Adrenal gland (tissue), 12 donors: Measurements from ENCODE around the gene ZCCHC14. TPM values are rescaled to one million over a fixed set of nuclear protein-coding genes. Genes with fewer than 3 reads are reported as not detected.

ENCODE experiments used
- DNase-seq, 7 donors: peaks; one replicate each; pipeline ENCODE4 v3.0.0-alpha.2; 2019 to 2020
- H3K27ac ChIP-seq, 5 donors: fragments of 200-600 bp; sonication (generic) in 4 of 5; 1 replicate in 3 of 5; 2 replicates in 2 of 5; pipeline versions ENCODE4 v1.5.1 to v1.8.0; 2016 to 2020; ENCODE audit warnings: mild to moderate bottlenecking in 1 of 5
- H3K27me3 ChIP-seq: fragments of 200-600 bp; 2 replicates; pipeline ENCODE4 v1.8.0; 2021
- H3K36me3 ChIP-seq, 2 donors: fragments of 200-600 bp; replicated peaks in 1 of 2; 1 replicate in 1 of 2; 2 replicates in 1 of 2; pipeline versions ENCODE4 v1.5.1 to v1.8.0; 2018 to 2022
- H3K4me1 ChIP-seq, 2 donors: fragments of 200-600 bp; replicated peaks in 1 of 2; 1 replicate in 1 of 2; 2 replicates in 1 of 2; pipeline versions ENCODE4 v1.5.1 to v1.8.0; 2018 to 2021
- H3K4me3 ChIP-seq, 4 donors: fragments of 200-600 bp; sonication (generic) in 3 of 4; one replicate each; pipeline ENCODE4 v1.5.1; 2016 to 2018
- H3K9me3 ChIP-seq, 3 donors: fragments of 200-600 bp; sonication (generic) in 1 of 3; replicated peaks in 1 of 3; 1 replicate in 2 of 3; 2 replicates in 1 of 3; pipeline versions ENCODE4 v1.5.1 to v1.8.0; 2016 to 2021
- POLR2A ChIP-seq, 2 donors: fragments of 450-650 bp; IDR thresholded peaks; one replicate each; pipeline ENCODE4 v1.6.1; 2017; ENCODE audit warnings: antibody characterized with exemption in 2 of 2, mild to moderate bottlenecking in 2 of 2, moderate library complexity in 1 of 2
- WGBS, 4 donors: extraction: QIAGEN DNeasy Blood & Tissue Kit in 2 of 4; methylation state at CpG; one replicate each; pipeline versions ENCODE4 v1.1.5 to v1.1.7; 2013 to 2017; 5-methylcytosine and 5-hydroxymethylcytosine counted together
- intact Hi-C, 2 donors: fragments of 100-400 bp; cut with DNase I; formaldehyde crosslinking; loops; one replicate each; pipeline versions ENCODE4 v1.14.1 to v1.15.0; 2022 to 2023
- polyA plus RNA-seq, 3 donors: library from polyadenylated mRNA; stranded (reverse); fragments of 200-250 nt in 2 of 3; fragments of 350-450 nt in 1 of 3; fragmentation: Illumina TruSeq in 1 of 3; extraction: RNeasy Lipid Tissue Mini Kit (QIAGEN cat#74804) in 1 of 3; gene quantifications; one replicate each; pipeline ENCODE4 v1.2.3, GENCODE V29; 2013 to 2014
- total RNA-seq, 9 donors: library from RNA; depleted of rRNA in 4 of 9; stranded (reverse); fragments of >200 nt in 4 of 9; fragments of 120-200 nt in 1 of 9; fragmentation: NEBNext Ultra II Directional in 1 of 9; extraction: Animal tissue kit (Norgen Biotek cat#: 25700) in 1 of 9; gene quantifications; one replicate each; pipeline versions ENCODE4 v1.1.0 to v1.2.4, GENCODE V29; 2013 to 2023
- TF ChIP-seq, protein P1 (sequence below), 6 experiments: fragments of 450-650 bp in 4 of 6; fragments of 200-600 bp in 2 of 6; sonication (generic) in 1 of 6; IDR thresholded peaks; 1 replicate in 5 of 6; 2 replicates in 1 of 6; pipeline versions ENCODE4 v1.5.1 to v1.8.0; 2016 to 2021; ENCODE audit warnings: antibody characterized with exemption in 6 of 6, mild to moderate bottlenecking in 2 of 6, moderate library complexity in 1 of 6
- donor health status: healthy with polysubstance abuse.
- donor health status: Bipolar disorder and iron deficiency.
- donor health status: DM: yes; HTN: yes; CAD: no.
- donor health status: DM: no; HTN: no; CAD: no.
- donor health status: DM: no; HTN: no; CAD: no.
- donor health status: DM: yes; HTN: yes; CAD: no.

ZCCHC14 gene
- total and polyA plus RNA-seq, 12 donors, result 10.6 to 49.8 (median 28.7) TPM

DNA sequence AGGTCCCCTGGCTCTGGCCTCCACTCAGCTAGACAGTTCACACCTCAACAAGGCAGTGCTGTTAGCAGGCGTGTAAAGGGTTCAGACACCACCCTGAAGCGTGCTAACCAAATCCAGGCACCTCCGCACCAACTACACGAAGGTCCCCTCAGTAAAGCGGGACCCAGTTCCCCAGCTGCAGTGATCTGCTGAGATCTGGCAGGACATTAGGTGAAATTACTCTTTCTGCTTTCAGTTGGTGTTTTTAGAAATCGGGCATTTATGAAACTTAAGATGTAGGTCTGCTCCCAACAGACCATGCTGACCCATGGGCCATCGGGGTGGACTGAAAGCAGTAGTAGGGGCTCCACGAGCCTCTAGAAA lies 136.4 kb downstream of the ZCCHC14 start:
- DNase-seq, result no peak
- TF ChIP-seq, protein P1, sequence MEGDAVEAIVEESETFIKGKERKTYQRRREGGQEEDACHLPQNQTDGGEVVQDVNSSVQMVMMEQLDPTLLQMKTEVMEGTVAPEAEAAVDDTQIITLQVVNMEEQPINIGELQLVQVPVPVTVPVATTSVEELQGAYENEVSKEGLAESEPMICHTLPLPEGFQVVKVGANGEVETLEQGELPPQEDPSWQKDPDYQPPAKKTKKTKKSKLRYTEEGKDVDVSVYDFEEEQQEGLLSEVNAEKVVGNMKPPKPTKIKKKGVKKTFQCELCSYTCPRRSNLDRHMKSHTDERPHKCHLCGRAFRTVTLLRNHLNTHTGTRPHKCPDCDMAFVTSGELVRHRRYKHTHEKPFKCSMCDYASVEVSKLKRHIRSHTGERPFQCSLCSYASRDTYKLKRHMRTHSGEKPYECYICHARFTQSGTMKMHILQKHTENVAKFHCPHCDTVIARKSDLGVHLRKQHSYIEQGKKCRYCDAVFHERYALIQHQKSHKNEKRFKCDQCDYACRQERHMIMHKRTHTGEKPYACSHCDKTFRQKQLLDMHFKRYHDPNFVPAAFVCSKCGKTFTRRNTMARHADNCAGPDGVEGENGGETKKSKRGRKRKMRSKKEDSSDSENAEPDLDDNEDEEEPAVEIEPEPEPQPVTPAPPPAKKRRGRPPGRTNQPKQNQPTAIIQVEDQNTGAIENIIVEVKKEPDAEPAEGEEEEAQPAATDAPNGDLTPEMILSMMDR (IDR thresholded peaks at IDR 0.05), result no peak
- no peak for TF ChIP-seq POLR2A (IDR thresholded peaks at IDR 0.05)
- H3K27me3 ChIP-seq, result no peaks in the 10 kb centered on the region
- H3K36me3 ChIP-seq, result peaks cover 0 to 37% of the 10 kb centered on the region in 2 donors
- H3K4me3 ChIP-seq, result no peak overlapping the region
- no peaks in the 10 kb centered on the region for H3K4me1 ChIP-seq
- H3K9me3 ChIP-seq, result no peaks in the 10 kb centered on the region
- WGBS, 4 donors, result 90 to 95% (median 93%) methylated on average over 6 to 8 of the region's 8 CpGs
- H3K27ac ChIP-seq, result no peak overlapping the region
- intact Hi-C loops, result no loop called here

Other genes with a start within 250 kb of the ZCCHC14 start
- 1 to 10 TPM in 7 of 9 donors, under 1 TPM in 2; 0.67 to 9.9 (median 4.4) TPM for gene C16orf95, start 175.6 kb downstream of the ZCCHC14 start, total RNA-seq
- 1 to 10 TPM; 2.5 to 7.8 (median 7.1) TPM for gene C16orf95, start 175.6 kb downstream of the ZCCHC14 start, polyA plus RNA-seq
- 100 to 1,000 TPM in 1 of 9 donors, 10 to 100 TPM in 8; 19.2 to 106 (median 76.0) TPM for gene FBXO31, start 109.2 kb downstream of the ZCCHC14 start, total RNA-seq
- 10 to 100 TPM; 22.9 to 31.1 (median 24.9) TPM for gene FBXO31, start 109.2 kb downstream of the ZCCHC14 start, polyA plus RNA-seq
- 100 to 1,000 TPM in 1 of 9 donors, 10 to 100 TPM in 8; 45.7 to 116 (median 72.6) TPM for gene MAP1LC3B, start 100.7 kb downstream of the ZCCHC14 start, total RNA-seq
- gene MAP1LC3B, start 100.7 kb downstream of the ZCCHC14 start, polyA plus RNA-seq, result 100 to 1,000 TPM in 1 of 3 donors, 10 to 100 TPM in 2; 43.3 to 100 (median 50.9) TPM
- gene JPH3, start 109.5 kb upstream of the ZCCHC14 start, total RNA-seq, result 1 to 10 TPM in 2 of 9 donors, under 1 TPM in 6, not detected in 1; 0.10 to 3.7 (median 0.52) TPM
- 1 to 10 TPM in 1 of 3 donors, under 1 TPM in 2; 0.71 to 1.4 (median 0.82) TPM for gene JPH3, start 109.5 kb upstream of the ZCCHC14 start, polyA plus RNA-seq